HEK293 (cell line): ENCODE data around the gene GNPTG.

ENCODE experiments used
- BCL11A ChIP-seq: fragments of 450-650 bp; formaldehyde crosslinking; IDR thresholded peaks from 2 replicates; pipeline ENCODE4 v1.5.1; 2016; ENCODE audit warnings: low read depth, missing biosample characterization, missing genetic modification characterization
- CTCF ChIP-seq: fragments of 450-650 bp; formaldehyde crosslinking; IDR thresholded peaks from 2 replicates; pipeline ENCODE4 v1.5.1; 2016; ENCODE audit warnings: missing biosample characterization, missing genetic modification characterization
- FEZF1 ChIP-seq: fragments of 450-650 bp; formaldehyde crosslinking; IDR thresholded peaks from 2 replicates; pipeline ENCODE4 v1.5.1; 2016; ENCODE audit warnings: missing biosample characterization, missing genetic modification characterization
- KLF1 ChIP-seq: fragments of 450-650 bp; formaldehyde crosslinking; IDR thresholded peaks from 2 replicates; pipeline ENCODE4 v1.5.1; 2016; ENCODE audit warnings: missing biosample characterization, missing genetic modification characterization
- YY1 ChIP-seq: fragments of 450-650 bp; formaldehyde crosslinking; IDR thresholded peaks from 2 replicates; pipeline ENCODE4 v1.5.1; 2018; ENCODE audit warnings: missing biosample characterization, missing genetic modification characterization
- ZBTB20 ChIP-seq: fragments of 450-650 bp; formaldehyde crosslinking; IDR thresholded peaks from 2 replicates; pipeline ENCODE4 v1.5.1; 2016; ENCODE audit warnings: missing biosample characterization, missing genetic modification characterization
- ZBTB44 ChIP-seq: fragments of 450-650 bp; IDR thresholded peaks from 2 replicates; pipeline ENCODE4 v1.5.1; 2018; ENCODE audit warnings: missing biosample characterization, mild to moderate bottlenecking, missing genetic modification characterization
- ZFP69B ChIP-seq: fragments of 450-650 bp; formaldehyde crosslinking; IDR thresholded peaks from 2 replicates; pipeline ENCODE4 v1.5.1; 2016; ENCODE audit warnings: missing biosample characterization, missing genetic modification characterization
- ZNF292 ChIP-seq: fragments of 450-650 bp; formaldehyde crosslinking; IDR thresholded peaks from 2 replicates; pipeline ENCODE4 v1.5.1; 2016; ENCODE audit warnings: low read depth, missing biosample characterization, missing genetic modification characterization, borderline replicate concordance
- ZNF341 ChIP-seq: fragments of 450-650 bp; formaldehyde crosslinking; IDR thresholded peaks from 2 replicates; pipeline ENCODE4; 2016; ENCODE audit warnings: low read depth, missing biosample characterization, missing genetic modification characterization
- ZNF529 ChIP-seq: fragments of 450-650 bp; formaldehyde crosslinking; IDR thresholded peaks from 2 replicates; pipeline ENCODE4 v1.5.1; 2017; ENCODE audit warnings: missing genetic modification characterization, missing biosample characterization; ENCODE audit not compliant: insufficient replicate concordance
- ZNF747 ChIP-seq: fragments of 450-650 bp; formaldehyde crosslinking; IDR thresholded peaks from 2 replicates; pipeline ENCODE4 v1.5.1; 2016; ENCODE audit warnings: missing biosample characterization, missing genetic modification characterization
- ZSCAN30 ChIP-seq: fragments of 450-650 bp; IDR thresholded peaks from 2 replicates; pipeline ENCODE4 v1.5.1; 2018; ENCODE audit warnings: missing biosample characterization, mild to moderate bottlenecking, missing genetic modification characterization, moderate library complexity
- TF ChIP-seq, protein P1 (sequence below): fragments of 450-650 bp; formaldehyde crosslinking; conservative IDR thresholded peaks from 2 replicates; pipeline ENCODE4 v1.5.1; 2016; ENCODE audit warnings: low read depth, missing biosample characterization, missing genetic modification characterization

- TF ChIP-seq ZNF747 (tag by site-specific recombination) = no peak
- TF ChIP-seq ZFP69B (tag by site-specific recombination) = no peak
- no peak for TF ChIP-seq ZNF292 (tag by site-specific recombination)
- TF ChIP-seq YY1 (tag by site-specific recombination) = no peak
- TF ChIP-seq CTCF = no peak
- no peak for TF ChIP-seq ZBTB44 (tag by site-specific recombination)
- TF ChIP-seq FEZF1 (tag by site-specific recombination) = no peak
- TF ChIP-seq, protein P1, sequence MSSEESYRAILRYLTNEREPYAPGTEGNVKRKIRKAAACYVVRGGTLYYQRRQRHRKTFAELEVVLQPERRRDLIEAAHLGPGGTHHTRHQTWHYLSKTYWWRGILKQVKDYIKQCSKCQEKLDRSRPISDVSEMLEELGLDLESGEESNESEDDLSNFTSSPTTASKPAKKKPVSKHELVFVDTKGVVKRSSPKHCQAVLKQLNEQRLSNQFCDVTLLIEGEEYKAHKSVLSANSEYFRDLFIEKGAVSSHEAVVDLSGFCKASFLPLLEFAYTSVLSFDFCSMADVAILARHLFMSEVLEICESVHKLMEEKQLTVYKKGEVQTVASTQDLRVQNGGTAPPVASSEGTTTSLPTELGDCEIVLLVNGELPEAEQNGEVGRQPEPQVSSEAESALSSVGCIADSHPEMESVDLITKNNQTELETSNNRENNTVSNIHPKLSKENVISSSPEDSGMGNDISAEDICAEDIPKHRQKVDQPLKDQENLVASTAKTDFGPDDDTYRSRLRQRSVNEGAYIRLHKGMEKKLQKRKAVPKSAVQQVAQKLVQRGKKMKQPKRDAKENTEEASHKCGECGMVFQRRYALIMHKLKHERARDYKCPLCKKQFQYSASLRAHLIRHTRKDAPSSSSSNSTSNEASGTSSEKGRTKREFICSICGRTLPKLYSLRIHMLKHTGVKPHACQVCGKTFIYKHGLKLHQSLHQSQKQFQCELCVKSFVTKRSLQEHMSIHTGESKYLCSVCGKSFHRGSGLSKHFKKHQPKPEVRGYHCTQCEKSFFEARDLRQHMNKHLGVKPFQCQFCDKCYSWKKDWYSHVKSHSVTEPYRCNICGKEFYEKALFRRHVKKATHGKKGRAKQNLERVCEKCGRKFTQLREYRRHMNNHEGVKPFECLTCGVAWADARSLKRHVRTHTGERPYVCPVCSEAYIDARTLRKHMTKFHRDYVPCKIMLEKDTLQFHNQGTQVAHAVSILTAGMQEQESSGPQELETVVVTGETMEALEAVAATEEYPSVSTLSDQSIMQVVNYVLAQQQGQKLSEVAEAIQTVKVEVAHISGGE (tag by site-specific recombination) = no peak
- no peak for TF ChIP-seq ZSCAN30 (tag by site-specific recombination)
- TF ChIP-seq ZNF341 (tag by site-specific recombination) = no peak
- TF ChIP-seq KLF1 (tag by site-specific recombination) = no peak
- TF ChIP-seq ZNF529 (tag by site-specific recombination) = no peak
- TF ChIP-seq BCL11A (tag by site-specific recombination) = no peak
- TF ChIP-seq ZBTB20 (tag by site-specific recombination) = no peak
Measured at GRCh38 chr16:1398826-1399581, 47.3 kb downstream of the GNPTG start.
